CD1c-positive myeloid dendritic cell (primary cell): ENCODE data around the gene ALDH7A1.
"Not testable (repeated sequence)": the region's sequence is repeated elsewhere in the genome, so short reads cannot be mapped to it uniquely, and the experiment has no call there.

ENCODE experiments used
- DNase-seq: peaks from one replicate; pipeline ENCODE4 v3.0.0-alpha.2; 2016; ENCODE audit errors: extremely low spot score

ALDH7A1 gene

GRCh38 chr5:126595486-126596083 is 566 bp upstream of the ALDH7A1 start:
- DNase-seq: no peak

DNA sequence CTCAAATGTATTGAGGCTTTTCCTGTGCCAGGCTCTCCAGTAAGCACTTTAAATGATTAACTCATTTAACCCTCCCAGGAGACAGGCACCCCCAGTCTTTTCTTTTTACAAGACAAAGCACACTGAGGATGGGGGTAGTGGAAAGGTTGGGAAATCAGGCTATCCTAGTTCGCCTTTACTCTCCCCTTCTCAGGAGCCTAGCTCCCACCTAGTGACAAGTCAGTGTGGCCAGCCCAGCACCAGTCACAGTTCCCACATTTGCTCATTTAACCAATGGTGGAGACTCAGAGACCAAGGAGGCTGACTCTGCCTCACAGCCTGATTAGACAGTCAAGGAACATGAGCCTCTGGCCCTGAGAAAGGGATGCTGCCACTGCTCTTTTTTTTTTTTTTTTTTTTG is 3.5 kb downstream of the ALDH7A1 start:
- DNase-seq: no peak

DNA sequence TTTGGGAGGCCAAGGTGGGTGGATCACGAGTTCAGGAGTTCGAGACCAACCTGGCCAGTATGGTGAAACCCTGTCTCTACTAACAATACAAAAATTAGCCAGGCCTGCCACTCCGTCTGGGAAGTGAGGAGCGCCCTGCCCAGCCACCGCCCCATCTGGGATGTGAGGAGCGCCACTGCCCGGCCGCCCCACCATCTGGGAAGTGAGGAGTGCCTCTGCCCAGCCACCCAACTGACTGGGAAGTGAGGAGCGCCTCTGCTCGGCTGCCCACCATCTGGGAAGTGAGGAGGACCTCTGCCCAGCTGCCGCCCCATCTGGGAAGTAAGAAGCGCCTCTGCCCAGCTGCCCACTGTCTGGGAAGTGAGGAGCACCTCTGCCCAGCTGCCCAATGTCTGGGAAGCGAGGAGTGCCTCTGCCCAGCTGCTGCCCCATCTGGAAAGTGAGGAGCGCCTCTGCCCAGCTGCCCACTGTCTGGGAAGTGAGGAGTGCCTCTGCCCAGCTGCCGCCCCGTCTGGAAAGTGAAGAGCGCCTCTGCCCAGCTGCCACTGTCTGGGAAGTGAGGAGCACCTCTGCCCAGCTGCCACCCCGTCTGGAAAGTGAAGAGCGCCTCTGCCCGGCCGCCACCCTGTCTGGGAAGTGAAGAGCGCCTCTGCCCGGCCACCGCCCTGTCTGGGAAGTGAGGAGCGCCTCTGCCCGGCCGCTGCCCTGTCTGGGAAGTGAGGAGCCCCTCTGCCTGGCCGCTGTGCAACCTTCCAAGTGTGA is 5.3 kb downstream of the ALDH7A1 start:
- DNase-seq: no peak

GRCh38 chr5:126587551-126588390 is 7.2 kb downstream of the ALDH7A1 start:
- DNase-seq: no peak

GRCh38 chr5:126583761-126584160 is 11.3 kb downstream of the ALDH7A1 start:
- no peak for DNase-seq

- DNase-seq: no peak
Observed at GRCh38 chr5:126579716-126580115, 15.3 kb downstream of the ALDH7A1 start.

- no peak for DNase-seq
Observed at GRCh38 chr5:126577415-126577814, 17.6 kb downstream of the ALDH7A1 start.

GRCh38 chr5:126576974-126577373 is 18.0 kb downstream of the ALDH7A1 start:
- no peak for DNase-seq

GRCh38 chr5:126575644-126576043 is 19.4 kb downstream of the ALDH7A1 start:
- DNase-seq: no peak

DNA sequence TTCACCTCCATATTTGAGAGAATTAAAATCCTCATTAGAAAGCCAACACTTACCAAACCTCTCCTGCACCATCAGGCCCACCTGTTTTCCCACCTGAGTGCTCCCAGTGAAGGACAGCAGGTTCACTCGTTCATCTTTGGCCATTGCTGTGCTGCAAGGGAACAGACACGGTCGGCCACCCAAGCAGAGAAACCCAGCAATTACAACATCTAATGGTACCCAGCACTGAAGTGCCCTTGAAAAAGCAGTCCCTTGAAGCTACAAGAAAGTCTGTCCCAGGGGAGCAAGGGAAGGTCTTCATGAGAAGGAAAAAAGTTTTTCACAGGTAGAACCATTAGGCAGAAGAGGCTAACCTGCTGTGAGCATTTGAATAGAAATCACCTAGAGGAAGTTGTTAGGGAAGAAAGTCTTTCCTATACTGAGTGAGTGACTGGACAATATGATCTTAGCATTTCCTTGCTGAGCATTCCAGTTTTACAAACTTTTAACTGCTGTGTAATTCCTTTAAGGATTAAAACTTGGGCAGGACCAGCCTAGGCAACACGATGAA is 26.7 kb downstream of the ALDH7A1 start:
- no peak for DNase-seq

DNA sequence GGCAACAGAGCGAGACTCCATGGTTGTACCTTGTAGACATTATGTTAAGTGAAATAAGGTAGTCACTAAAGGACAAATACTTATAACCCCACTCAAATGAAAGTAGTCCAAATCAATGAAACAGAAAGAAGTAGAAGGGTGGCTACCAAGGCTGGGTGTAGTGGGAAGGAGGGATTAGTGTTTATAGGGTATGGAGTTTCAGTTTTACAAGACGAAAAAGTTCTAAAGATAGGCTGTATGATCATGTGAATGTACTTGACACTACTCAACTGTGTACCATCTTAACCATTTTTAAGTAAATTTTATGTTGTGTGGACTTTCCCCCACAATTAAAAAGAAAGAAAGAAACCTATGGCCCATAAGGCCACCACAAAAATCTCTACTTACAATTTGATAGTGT is 32.2 kb downstream of the ALDH7A1 start:
- no peak for DNase-seq

DNA sequence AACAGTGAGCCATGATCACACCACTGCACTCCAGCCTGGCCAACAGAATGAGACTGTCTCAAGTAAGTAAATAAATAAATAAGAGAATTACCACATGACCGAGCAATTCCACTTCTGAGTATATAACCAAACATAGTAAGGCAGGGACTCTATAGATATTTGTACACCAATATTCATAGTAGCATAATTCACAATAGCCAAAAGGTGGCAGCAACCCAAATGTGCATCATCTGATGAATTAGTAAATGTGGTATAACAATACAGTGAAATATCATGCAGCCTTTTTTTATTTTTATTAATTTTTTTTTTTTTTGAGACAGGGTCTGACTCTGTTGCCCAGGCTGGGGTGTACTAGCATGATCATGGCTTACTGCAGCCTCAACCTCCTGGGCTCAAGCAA is 33.1 kb downstream of the ALDH7A1 start:
- DNase-seq: no peak

DNA sequence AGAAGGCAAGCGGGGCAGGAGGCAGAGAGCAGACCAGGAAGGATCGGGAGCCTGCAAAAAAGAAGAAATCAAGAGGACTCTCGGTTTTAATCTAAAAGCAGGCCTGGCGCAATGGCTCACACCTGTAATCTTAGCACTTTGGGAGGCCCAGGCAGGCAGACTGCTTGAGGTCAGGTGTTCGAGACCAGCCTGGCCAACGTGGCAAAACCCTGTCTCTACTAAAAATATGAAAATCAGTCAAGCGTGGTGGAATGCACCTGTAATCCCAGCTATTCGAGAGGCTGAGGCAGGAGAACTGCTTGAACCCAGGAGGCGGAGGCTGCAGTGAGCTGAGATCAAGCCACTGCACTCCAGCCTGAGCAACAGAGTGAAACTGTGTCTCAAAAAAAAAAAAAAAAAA is 39.9 kb downstream of the ALDH7A1 start:
- not testable (repeated sequence) for DNase-seq

DNA sequence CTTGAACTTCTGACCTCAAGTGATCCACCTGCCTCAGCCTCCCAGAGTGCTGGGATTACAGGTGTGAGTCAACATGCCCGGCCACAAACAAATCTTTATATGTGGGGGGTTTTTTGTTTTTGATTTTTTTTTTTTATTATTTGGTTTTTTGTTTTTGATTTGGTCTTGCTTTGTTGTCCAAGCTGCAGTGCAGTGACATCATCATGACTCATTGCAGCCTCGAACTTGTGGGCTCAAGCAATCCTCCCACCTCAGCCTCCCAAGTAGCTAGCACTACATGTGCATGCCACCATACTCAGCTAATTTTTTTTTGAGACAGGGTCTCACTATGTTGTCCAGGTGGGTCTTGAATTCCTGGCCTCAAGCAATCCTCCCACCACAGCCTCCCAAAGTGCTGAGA is 42.4 kb downstream of the ALDH7A1 start:
- no peak for DNase-seq

GRCh38 chr5:126544087-126544740 is 50.8 kb downstream of the ALDH7A1 start:
- DNase-seq: peak; percentile 6

DNA sequence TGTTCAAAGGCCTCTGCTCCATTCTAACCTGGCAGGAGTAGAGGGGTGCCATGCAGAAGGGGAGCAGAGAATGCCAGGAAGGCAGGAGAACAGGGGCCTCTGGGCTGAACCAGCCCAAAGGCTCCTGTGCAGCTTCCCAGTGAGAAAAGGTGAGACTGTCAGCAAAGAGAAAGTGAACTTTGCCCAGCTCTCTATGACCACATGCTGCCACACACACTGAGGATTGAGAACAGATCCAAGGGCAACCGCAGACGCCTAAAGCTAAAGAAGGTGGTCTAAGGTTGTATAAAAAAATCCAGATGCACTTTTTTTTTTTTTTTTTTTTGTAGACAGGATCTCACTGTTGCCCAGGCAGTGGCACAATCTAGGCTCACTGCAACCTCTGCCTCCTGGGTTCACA is 51.4 kb downstream of the ALDH7A1 start:
- no peak for DNase-seq

GRCh38 chr5:126543009-126543408 is 52.0 kb downstream of the ALDH7A1 start:
- DNase-seq: no peak

- DNase-seq: no peak
Observed at GRCh38 chr5:126542441-126542840, 52.6 kb downstream of the ALDH7A1 start.

- no peak for DNase-seq
Observed at GRCh38 chr5:126540631-126541030, 54.4 kb downstream of the ALDH7A1 start.

DNA sequence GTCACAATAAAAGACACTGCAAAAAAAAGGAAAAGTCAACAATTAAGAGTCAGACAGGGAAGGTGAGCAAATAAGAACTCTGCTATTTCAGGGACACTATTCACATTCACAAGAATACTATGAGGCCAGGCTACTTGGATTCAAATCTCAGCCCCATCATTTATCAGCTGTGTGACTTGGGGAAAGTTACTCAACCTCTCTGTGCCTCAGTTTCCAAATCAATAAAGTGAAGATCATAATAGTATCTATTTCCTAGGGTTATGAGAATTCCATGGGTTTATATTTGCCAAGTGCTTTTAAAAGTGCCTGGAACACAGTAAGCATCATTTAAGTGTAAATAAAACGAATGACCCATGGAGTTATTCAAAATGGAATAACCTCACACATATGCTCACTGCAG is 56.4 kb downstream of the ALDH7A1 start:
- no peak for DNase-seq

DNA sequence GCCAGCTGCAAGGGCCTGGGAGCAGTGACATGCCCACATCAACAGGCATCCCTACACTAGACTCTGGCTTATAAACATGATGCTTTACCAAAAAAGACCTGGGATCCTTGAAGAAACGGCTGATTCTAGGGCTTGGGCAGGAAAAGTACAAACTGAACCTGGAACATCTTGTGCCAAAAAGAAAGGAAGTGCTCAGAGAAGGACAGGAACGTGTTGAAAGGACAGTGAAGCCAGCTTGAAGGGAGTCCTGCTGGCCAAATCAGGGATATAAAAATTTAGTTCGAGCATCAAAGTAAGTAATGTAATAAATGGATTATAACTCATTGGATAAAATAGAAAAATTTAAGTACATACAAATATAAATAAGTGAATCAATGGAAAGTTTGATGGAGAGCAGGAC is 58.1 kb downstream of the ALDH7A1 start:
- no peak for DNase-seq
